ENCODE results near the gene CHAC1.

GRCh38 chr15:40937762-40938535 is 15.3 kb upstream of the CHAC1 start:
- TF ChIP-seq POLR2A (IDR thresholded peaks at IDR 0.05), result no peak
- no peak for TF ChIP-seq CTCF (IDR thresholded peaks at IDR 0.05)
